WTC11 (cell line): ENCODE data around the gene GRAP. TPM values are rescaled to one million over a fixed set of nuclear protein-coding genes. Genes with fewer than 3 reads are reported as not detected.

Experiments
- ATAC-seq: fragments of 200-7000 bp; cut with Tn5 transposase; 2 replicates; pipeline ENCODE4 v1.10.0; 2021; ENCODE audit warnings: mild to moderate bottlenecking, moderate library complexity
- CTCF ChIA-PET: fragments of 300-600 bp; sonication (Branson Sonifier 250); formaldehyde crosslinking; loops from one replicate; lab custom pipeline; 2021; ENCODE audit warnings: antibody characterized with exemption; lab: Charles Lee
- POLR2A ChIA-PET: fragments of 350-600 bp; sonication (Branson Sonifier 250); formaldehyde crosslinking; loops from one replicate; lab custom pipeline; 2021; ENCODE audit warnings: antibody characterized with exemption; lab: Charles Lee
- DNase-seq: peaks from one replicate; pipeline ENCODE4 v3.0.0; 2021; ENCODE audit warnings: low spot score
- H3K27ac Mint-ChIP-seq: 2 replicates; pipeline ENCODE4 v1.8.0; 2021; ENCODE audit warnings: mixed read lengths
- H3K27me3 Mint-ChIP-seq: 2 replicates; pipeline ENCODE4 v1.8.0; 2021; ENCODE audit warnings: low read depth, mild to moderate bottlenecking, moderate library complexity, mixed read lengths
- H3K36me3 Mint-ChIP-seq: 2 replicates; pipeline ENCODE4 v1.8.0; 2021; ENCODE audit warnings: mixed read lengths
- H3K4me1 Mint-ChIP-seq: 2 replicates; pipeline ENCODE4 v1.8.0; 2022; ENCODE audit warnings: mixed read lengths
- H3K4me3 Mint-ChIP-seq: 2 replicates; pipeline ENCODE4 v1.8.0; 2021; ENCODE audit warnings: mild to moderate bottlenecking, moderate library complexity, mixed read lengths
- H3K9me3 Mint-ChIP-seq: 2 replicates; pipeline ENCODE4 v1.8.0; 2021; ENCODE audit warnings: mixed read lengths
- ATF1 ChIP-seq: sonication (generic); formaldehyde crosslinking; IDR thresholded peaks from 2 replicates; pipeline ENCODE4 v1.8.1; 2023; ENCODE audit warnings: mild to moderate bottlenecking, moderate library complexity, missing genetic modification reagents
- ATF2 ChIP-seq: sonication (generic); formaldehyde crosslinking; IDR thresholded peaks from 2 replicates; pipeline ENCODE4 v1.8.1; 2022; ENCODE audit warnings: low read depth, missing genetic modification reagents, borderline replicate concordance
- CDX4 ChIP-seq: fragments of 250-450 bp; sonication (Bioruptor Pico); IDR thresholded peaks from 2 replicates; pipeline ENCODE4 v1.9.0; 2021; ENCODE audit warnings: moderate library complexity, mild to moderate bottlenecking, inconsistent platforms, borderline replicate concordance
- FOXJ3 ChIP-seq: sonication (generic); formaldehyde crosslinking; IDR thresholded peaks from 2 replicates; pipeline ENCODE4 v1.9.0; 2021; ENCODE audit warnings: missing genetic modification reagents, mild to moderate bottlenecking, borderline replicate concordance
- FOXP4 ChIP-seq: sonication (generic); formaldehyde crosslinking; IDR thresholded peaks from 2 replicates; pipeline ENCODE4 v1.8.0; 2022; ENCODE audit warnings: mild to moderate bottlenecking, missing genetic modification reagents
- GTF2I ChIP-seq: fragments of 250-450 bp; sonication (Bioruptor Pico); conservative IDR thresholded peaks from 2 replicates; pipeline ENCODE4 v1.4.0; 2021; ENCODE audit warnings: mild to moderate bottlenecking
- IRF1 ChIP-seq: sonication (generic); formaldehyde crosslinking; IDR thresholded peaks from 2 replicates; pipeline ENCODE4 v1.8.0; 2023; ENCODE audit warnings: missing genetic modification reagents
- MAX ChIP-seq: sonication (generic); formaldehyde crosslinking; IDR thresholded peaks from 2 replicates; pipeline ENCODE4 v1.8.0; 2022; ENCODE audit warnings: mild to moderate bottlenecking, missing genetic modification reagents
- NFE2L1 ChIP-seq: sonication (generic); formaldehyde crosslinking; IDR thresholded peaks from 2 replicates; pipeline ENCODE4 v1.8.1; 2023; ENCODE audit warnings: missing genetic modification reagents
- USF2 ChIP-seq: sonication (generic); formaldehyde crosslinking; IDR thresholded peaks from 2 replicates; pipeline ENCODE4 v1.8.1; 2023; ENCODE audit warnings: mild to moderate bottlenecking, missing genetic modification reagents, moderate library complexity
- ZNF219 ChIP-seq: sonication (generic); formaldehyde crosslinking; IDR thresholded peaks from 2 replicates; pipeline ENCODE4 v1.8.0; 2023; ENCODE audit warnings: missing genetic modification reagents, mild to moderate bottlenecking, borderline replicate concordance
- ZNF232 ChIP-seq: sonication (generic); formaldehyde crosslinking; IDR thresholded peaks from 2 replicates; pipeline ENCODE4 v1.8.0; 2022; ENCODE audit warnings: mild to moderate bottlenecking, missing genetic modification reagents
- ZNF281 ChIP-seq: sonication (generic); formaldehyde crosslinking; IDR thresholded peaks from 2 replicates; pipeline ENCODE4 v1.8.0; 2023; ENCODE audit warnings: mild to moderate bottlenecking, missing genetic modification reagents
- ZNF532 ChIP-seq: fragments of 250-450 bp; sonication (Bioruptor Pico); IDR thresholded peaks from 2 replicates; pipeline ENCODE4 v1.9.0; 2021; ENCODE audit warnings: mild to moderate bottlenecking, borderline replicate concordance
- total RNA-seq: library from RNA; stranded (reverse); gene quantifications from 3 replicates; pipeline ENCODE4 v1.2.3, GENCODE V29; 2021

The GRAP gene
- total RNA-seq, 1 experiment from 2014 or later = 0.59 TPM

GRCh38 chr17:18990331-18990730, 56.4 kb downstream of the GRAP start:
- peaks cover 23% of the 10 kb centered on the region for H3K36me3 Mint-ChIP-seq
- TF ChIP-seq USF2 (CRISPR knock-in tag) (no peak), GTF2I (no peak), NFE2L1 (CRISPR knock-in tag) (no peak), ATF2 (CRISPR knock-in tag) (no peak), ZNF532 (CRISPR knock-in tag) (no peak), ZNF232 (CRISPR knock-in tag) (no peak), ATF1 (no peak), FOXJ3 (CRISPR knock-in tag) (no peak), ZNF219 (no peak), FOXP4 (CRISPR knock-in tag) (no peak), MAX (CRISPR knock-in tag) (no peak), ZNF281 (CRISPR knock-in tag) (no peak), CDX4 (CRISPR knock-in tag) (no peak), IRF1 (CRISPR knock-in tag) (no peak)
- TF ChIP-seq, all 79 proteins: peak for 0
- Mint-ChIP-seq H3K27me3 (no peaks in the 10 kb centered on the region), H3K4me1 (peaks cover 7% of the 10 kb centered on the region), H3K9me3 (peaks cover 4% of the 10 kb centered on the region), H3K27ac (peak overlapping the region; percentile 32; the same call in 1 of the 2 replicates), H3K4me3 (no peak overlapping the region)
- ChIA-PET CTCF (interaction anchor here (2.1 kb wide), 1 partner anchor 29 kb away, joined by 6 read pairs; no protein-coding TSS in a partner anchor), POLR2A (no interaction called here)
- ATAC-seq = no peak
- no peak for DNase-seq
